Measurements from ENCODE around the gene PCNX2. TPM values are rescaled to one million over a fixed set of nuclear protein-coding genes. Genes with fewer than 3 reads are reported as not detected.

Gene PCNX2
- total RNA-seq, 1 experiment from 2014 or later: 15.3 TPM

DNA sequence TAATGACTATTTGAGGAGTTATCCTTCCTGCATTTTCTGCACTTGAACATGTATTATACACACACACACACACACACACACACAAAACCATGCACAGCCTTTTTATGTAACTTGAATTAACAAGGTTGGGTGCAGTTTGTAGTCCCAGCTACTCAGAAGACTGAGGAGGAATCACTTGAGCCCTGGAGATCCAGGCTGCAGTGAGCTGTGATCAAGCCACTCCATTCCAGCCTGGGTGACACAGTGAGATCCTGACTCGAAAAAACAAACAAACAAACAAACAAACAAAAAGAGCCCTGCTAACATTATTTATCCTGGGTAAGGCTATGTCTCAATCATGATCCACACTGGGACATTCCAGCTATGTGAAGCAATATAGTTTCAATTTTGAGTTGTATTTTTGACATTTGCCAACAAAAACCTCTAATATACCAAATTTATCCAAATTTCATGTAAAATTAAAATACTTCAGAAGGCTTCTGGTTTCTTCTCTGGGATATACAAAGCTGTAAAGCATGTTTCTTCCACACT, 188.3 kb downstream of the PCNX2 start:
- Histone ChIP-seq H3K4me1 (ENCODE audit: control insufficient read depth in 1 of 2, insufficient read depth in 2 of 2, low read length in 2 of 2) (peaks cover 6 to 9% of the 10 kb centered on the region in 2 experiments), H3K4me3 (replicated peaks in 1 of 2; ENCODE audit: low read depth in 1 of 2, low read length in 2 of 2) (no peak overlapping the region)
- CTCF ChIA-PET: no interaction called here

DNA sequence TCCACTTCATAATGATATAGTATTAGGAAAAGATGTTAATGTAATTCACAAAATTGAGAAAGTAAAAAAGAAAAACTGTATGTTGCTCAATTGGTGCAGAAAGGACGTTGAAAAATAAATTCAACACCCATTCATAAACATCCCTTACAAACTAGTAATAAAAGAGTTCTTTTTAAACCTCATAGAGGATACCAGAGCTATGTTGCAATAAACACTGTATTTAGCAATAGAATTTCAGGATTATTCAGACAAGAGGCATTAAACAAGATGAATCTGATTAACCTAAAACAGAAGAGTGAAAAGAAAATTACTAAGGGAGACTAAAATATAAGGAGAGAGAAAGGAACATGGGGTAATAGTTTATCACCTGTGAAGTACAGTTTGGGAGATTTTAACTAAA, 190.3 kb downstream of the PCNX2 start:
- Histone ChIP-seq H3K79me2 (ENCODE audit: insufficient read depth, low read length) (no peaks in the 10 kb centered on the region), H3K36me3 (ENCODE audit: control insufficient read depth in 1 of 2, insufficient read depth in 2 of 2, low read length in 2 of 2) (no peaks in the 10 kb centered on the region), H4K20me1 (ENCODE audit: insufficient read depth) (no peaks in the 10 kb centered on the region), H2AFZ (ENCODE audit: low read depth, low read length, poor library complexity, severe bottlenecking) (no peak overlapping the region), H3K9me3 (ENCODE audit: control insufficient read depth in 1 of 2, insufficient read depth in 1 of 2, low read depth in 1 of 2, low read length in 2 of 2) (no peaks in the 10 kb centered on the region), H3K27me3 (ENCODE audit: insufficient read depth, low read length) (no peaks in the 10 kb centered on the region), H3K27ac (ENCODE audit: low read depth, low read length) (no peak overlapping the region), H3K4me2 (ENCODE audit: low read length) (no peak overlapping the region), H3K9me2 (ENCODE audit: insufficient read depth) (no peaks in the 10 kb centered on the region), H3K4me3 (replicated peaks in 1 of 2; ENCODE audit: low read depth in 1 of 2, low read length in 2 of 2) (no peak overlapping the region), H3K9ac (ENCODE audit: low read length) (no peak overlapping the region), H3K4me1 (ENCODE audit: control insufficient read depth in 1 of 2, insufficient read depth in 2 of 2, low read length in 2 of 2) (no peaks in the 10 kb centered on the region; a peak in 1 of 4 replicates)
- BruUV-seq (replicated peaks): no TSS peak
- ATAC-seq (no peak), DNase-seq (ENCODE audit: low read depth, low spot score) (no peak)
- POLR2A ChIA-PET: no interaction called here
- intact Hi-C loops (cut with micrococcal nuclease): no loop called here
- CTCF ChIA-PET: no interaction called here
- RAD21 ChIA-PET (ENCODE audit: low non-redundant PET in 1 of 2, low total read pairs in 2 of 2, uncharacterized antibody in 2 of 2, unreplicated experiment in 2 of 2): no interaction called here
- TF ChIP-seq SRF (IDR thresholded peaks at IDR 0.05; ENCODE audit: low read depth) (no peak), RAD21 (IDR thresholded peaks at IDR 0.05; ENCODE audit: low read depth) (no peak), ZFX (IDR thresholded peaks at IDR 0.05) (no peak), ELF1 (IDR thresholded peaks at IDR 0.05; ENCODE audit: borderline replicate concordance, low read depth) (no peak), EZH2phosphoT487 (IDR thresholded peaks at IDR 0.05; ENCODE audit: borderline replicate concordance) (no peak), YY1 (IDR thresholded peaks at IDR 0.05; ENCODE audit: extremely low read depth, insufficient replicate concordance, low read depth, low read length) (no peak), TCF7L2 (IDR thresholded peaks at IDR 0.05; ENCODE audit: borderline replicate concordance, extremely low read depth, insufficient read depth, insufficient read length) (no peak), SP1 (IDR thresholded peaks at IDR 0.05; ENCODE audit: low read depth) (no peak), POLR2AphosphoS5 (IDR thresholded peaks at IDR 0.05; ENCODE audit: low read depth, low read length) (no peak), JUND (IDR thresholded peaks at IDR 0.05) (no peak), EZH2 (IDR thresholded peaks at IDR 0.05) (no peak), POLR2A (IDR thresholded peaks at IDR 0.05; ENCODE audit: borderline replicate concordance, extremely low read depth, insufficient read depth, insufficient read length) (no peak), FOSL1 (IDR thresholded peaks at IDR 0.05; ENCODE audit: low read depth) (no peak)
- TF ChIP-seq, protein P1, sequence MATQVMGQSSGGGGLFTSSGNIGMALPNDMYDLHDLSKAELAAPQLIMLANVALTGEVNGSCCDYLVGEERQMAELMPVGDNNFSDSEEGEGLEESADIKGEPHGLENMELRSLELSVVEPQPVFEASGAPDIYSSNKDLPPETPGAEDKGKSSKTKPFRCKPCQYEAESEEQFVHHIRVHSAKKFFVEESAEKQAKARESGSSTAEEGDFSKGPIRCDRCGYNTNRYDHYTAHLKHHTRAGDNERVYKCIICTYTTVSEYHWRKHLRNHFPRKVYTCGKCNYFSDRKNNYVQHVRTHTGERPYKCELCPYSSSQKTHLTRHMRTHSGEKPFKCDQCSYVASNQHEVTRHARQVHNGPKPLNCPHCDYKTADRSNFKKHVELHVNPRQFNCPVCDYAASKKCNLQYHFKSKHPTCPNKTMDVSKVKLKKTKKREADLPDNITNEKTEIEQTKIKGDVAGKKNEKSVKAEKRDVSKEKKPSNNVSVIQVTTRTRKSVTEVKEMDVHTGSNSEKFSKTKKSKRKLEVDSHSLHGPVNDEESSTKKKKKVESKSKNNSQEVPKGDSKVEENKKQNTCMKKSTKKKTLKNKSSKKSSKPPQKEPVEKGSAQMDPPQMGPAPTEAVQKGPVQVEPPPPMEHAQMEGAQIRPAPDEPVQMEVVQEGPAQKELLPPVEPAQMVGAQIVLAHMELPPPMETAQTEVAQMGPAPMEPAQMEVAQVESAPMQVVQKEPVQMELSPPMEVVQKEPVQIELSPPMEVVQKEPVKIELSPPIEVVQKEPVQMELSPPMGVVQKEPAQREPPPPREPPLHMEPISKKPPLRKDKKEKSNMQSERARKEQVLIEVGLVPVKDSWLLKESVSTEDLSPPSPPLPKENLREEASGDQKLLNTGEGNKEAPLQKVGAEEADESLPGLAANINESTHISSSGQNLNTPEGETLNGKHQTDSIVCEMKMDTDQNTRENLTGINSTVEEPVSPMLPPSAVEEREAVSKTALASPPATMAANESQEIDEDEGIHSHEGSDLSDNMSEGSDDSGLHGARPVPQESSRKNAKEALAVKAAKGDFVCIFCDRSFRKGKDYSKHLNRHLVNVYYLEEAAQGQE (IDR thresholded peaks at IDR 0.05; ENCODE audit: low read depth): no peak
- TF ChIP-seq, protein P2, sequence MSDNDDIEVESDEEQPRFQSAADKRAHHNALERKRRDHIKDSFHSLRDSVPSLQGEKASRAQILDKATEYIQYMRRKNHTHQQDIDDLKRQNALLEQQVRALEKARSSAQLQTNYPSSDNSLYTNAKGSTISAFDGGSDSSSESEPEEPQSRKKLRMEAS (IDR thresholded peaks at IDR 0.05): no peak

More for the DNA sequence above, 188.3 kb downstream of the PCNX2 start:
- no TSS peak for BruUV-seq (replicated peaks)
- no peaks in the 10 kb centered on the region for H3K9me2 ChIP-seq (ENCODE audit: insufficient read depth)
- DNase-seq (ENCODE audit: low read depth, low spot score) (no peak), ATAC-seq (no peak)
- no peak overlapping the region for H2AFZ ChIP-seq (ENCODE audit: low read depth, low read length, poor library complexity, severe bottlenecking)
- TF ChIP-seq EZH2phosphoT487 (IDR thresholded peaks at IDR 0.05; ENCODE audit: borderline replicate concordance) (no peak), POLR2A (IDR thresholded peaks at IDR 0.05; ENCODE audit: borderline replicate concordance, extremely low read depth, insufficient read depth, insufficient read length) (no peak), RAD21 (IDR thresholded peaks at IDR 0.05; ENCODE audit: low read depth) (no peak), SP1 (IDR thresholded peaks at IDR 0.05; ENCODE audit: low read depth) (no peak)
- H4K20me1 ChIP-seq (ENCODE audit: insufficient read depth): no peaks in the 10 kb centered on the region
- ChIA-PET POLR2A (no interaction called here), RAD21 (ENCODE audit: low non-redundant PET in 1 of 2, low total read pairs in 2 of 2, uncharacterized antibody in 2 of 2, unreplicated experiment in 2 of 2) (no interaction called here)
- no peak overlapping the region for H3K4me2 ChIP-seq (ENCODE audit: low read length)
- no peaks in the 10 kb centered on the region for H3K9me3 ChIP-seq (ENCODE audit: control insufficient read depth in 1 of 2, insufficient read depth in 1 of 2, low read depth in 1 of 2, low read length in 2 of 2)
- H3K79me2 ChIP-seq (ENCODE audit: insufficient read depth, low read length): no peaks in the 10 kb centered on the region
- H3K27me3 ChIP-seq (ENCODE audit: insufficient read depth, low read length): no peaks in the 10 kb centered on the region
- H3K27ac ChIP-seq (ENCODE audit: low read depth, low read length): no peak overlapping the region
- intact Hi-C loops (cut with micrococcal nuclease): no loop called here
- no peak overlapping the region for H3K9ac ChIP-seq (ENCODE audit: low read length)
- H3K36me3 ChIP-seq (ENCODE audit: control insufficient read depth in 1 of 2, insufficient read depth in 2 of 2, low read length in 2 of 2): no peaks in the 10 kb centered on the region

Data from HCT116 (cell line).